ENCODE data around the gene NARF. TPM values are rescaled to one million over a fixed set of nuclear protein-coding genes. Genes with fewer than 3 reads are reported as not detected.
"Not testable (repeated sequence)": the region's sequence is repeated elsewhere in the genome, so short reads cannot be mapped to it uniquely, and the experiment has no call there.

NARF gene
- total RNA-seq, 2 donors from 2014 or later: 64.0 to 70.8 TPM

DNA sequence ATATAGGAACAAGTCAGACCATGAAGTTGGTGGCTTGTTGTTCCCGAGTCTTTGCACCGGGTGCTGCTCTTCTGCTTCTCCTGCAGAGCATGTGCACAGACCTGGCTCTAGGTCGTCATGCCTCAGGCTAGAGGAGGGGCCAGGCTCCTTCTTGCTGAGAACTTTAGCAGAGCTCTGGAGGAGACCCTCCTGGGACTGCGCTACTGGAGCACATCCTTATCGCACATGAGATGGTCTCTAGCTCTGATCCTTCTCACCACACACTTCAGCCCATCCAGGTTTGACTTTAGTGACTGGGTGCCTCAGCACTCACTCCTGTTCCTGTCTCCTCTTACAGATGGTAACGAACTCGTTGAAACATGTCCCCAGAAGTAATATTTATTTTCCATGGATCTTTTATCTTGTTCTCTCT is 75.9 kb downstream of the NARF start:
- Mint-ChIP-seq H3K4me1 (peaks cover 25% of the 10 kb centered on the region), H3K27me3 (ENCODE audit: insufficient read depth) (no peaks in the 10 kb centered on the region), H3K4me3 (no peak overlapping the region), H3K36me3 (ENCODE audit: low read depth) (peaks cover 5% of the 10 kb centered on the region), H3K9me3 (no peaks in the 10 kb centered on the region), H3K27ac (peak overlapping the region; percentile 83)
- 92 to 94% methylated on average over 5 to 7 of the region's 7 CpGs for WGBS, 2 experiments (ENCODE audit: insufficient coverage in 1 of 2, insufficient read length in 1 of 2)
- peak; percentile 70 for DNase-seq
- peaks cover 15% of the 10 kb centered on the region for H3K4me1 ChIP-seq (ENCODE audit: control insufficient read depth, insufficient read depth, low read length)
- no peaks in the 10 kb centered on the region for H3K9me3 ChIP-seq (ENCODE audit: control insufficient read depth, low read length)
- H3K36me3 ChIP-seq (ENCODE audit: control insufficient read depth, insufficient read depth, low read length): no peaks in the 10 kb centered on the region
- no peak overlapping the region for H3K27ac ChIP-seq (ENCODE audit: low read depth, low read length)
- no peak overlapping the region for H3K4me3 ChIP-seq (ENCODE audit: low read length)
- H3K9ac ChIP-seq (ENCODE audit: extremely low read depth, low read length, poor library complexity, severe bottlenecking): no peak overlapping the region
- TF ChIP-seq, protein P1, sequence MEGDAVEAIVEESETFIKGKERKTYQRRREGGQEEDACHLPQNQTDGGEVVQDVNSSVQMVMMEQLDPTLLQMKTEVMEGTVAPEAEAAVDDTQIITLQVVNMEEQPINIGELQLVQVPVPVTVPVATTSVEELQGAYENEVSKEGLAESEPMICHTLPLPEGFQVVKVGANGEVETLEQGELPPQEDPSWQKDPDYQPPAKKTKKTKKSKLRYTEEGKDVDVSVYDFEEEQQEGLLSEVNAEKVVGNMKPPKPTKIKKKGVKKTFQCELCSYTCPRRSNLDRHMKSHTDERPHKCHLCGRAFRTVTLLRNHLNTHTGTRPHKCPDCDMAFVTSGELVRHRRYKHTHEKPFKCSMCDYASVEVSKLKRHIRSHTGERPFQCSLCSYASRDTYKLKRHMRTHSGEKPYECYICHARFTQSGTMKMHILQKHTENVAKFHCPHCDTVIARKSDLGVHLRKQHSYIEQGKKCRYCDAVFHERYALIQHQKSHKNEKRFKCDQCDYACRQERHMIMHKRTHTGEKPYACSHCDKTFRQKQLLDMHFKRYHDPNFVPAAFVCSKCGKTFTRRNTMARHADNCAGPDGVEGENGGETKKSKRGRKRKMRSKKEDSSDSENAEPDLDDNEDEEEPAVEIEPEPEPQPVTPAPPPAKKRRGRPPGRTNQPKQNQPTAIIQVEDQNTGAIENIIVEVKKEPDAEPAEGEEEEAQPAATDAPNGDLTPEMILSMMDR (conservative IDR thresholded peaks at IDR 0.05): no peak
- no peaks in the 10 kb centered on the region for H3K27me3 ChIP-seq (ENCODE audit: control insufficient read depth, insufficient read depth, low read length, poor library complexity, severe bottlenecking)

DNA sequence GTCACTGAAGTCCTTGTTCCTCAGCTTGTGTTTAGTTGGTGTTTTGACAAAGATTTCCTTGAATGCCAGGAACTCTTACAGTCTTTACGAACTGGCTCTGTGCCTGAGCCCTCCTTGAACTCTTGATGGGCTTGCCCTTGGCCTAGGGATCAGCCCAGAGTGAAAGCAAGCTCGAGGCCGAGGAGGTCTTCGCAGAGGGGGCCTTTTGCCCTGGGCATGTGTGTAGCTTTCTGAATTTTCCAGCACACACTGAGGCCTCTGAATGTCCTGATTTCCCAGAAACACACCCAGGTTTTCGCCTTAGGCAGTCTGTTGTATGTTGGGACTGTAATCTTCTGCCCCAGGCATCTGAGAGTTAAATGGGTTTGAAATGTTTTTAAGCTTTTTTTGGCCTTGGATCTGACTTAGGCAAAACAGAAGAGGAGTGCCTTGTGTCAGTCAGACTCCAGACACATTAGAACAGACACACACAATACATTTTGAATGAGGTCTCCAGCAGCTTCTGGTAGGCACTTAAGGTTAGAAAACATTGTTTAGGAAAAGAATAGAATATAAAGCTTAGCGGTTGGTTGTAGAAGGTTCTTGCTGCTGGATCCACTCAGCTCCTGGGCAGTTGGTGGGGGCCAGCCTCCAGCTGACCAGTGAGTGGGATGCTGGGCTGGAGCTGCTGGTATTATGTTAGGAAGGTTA is 78.1 kb downstream of the NARF start:
- Histone ChIP-seq H3K27ac (ENCODE audit: low read depth, low read length) (peak overlapping the region; percentile 91), H3K9ac (ENCODE audit: extremely low read depth, low read length, poor library complexity, severe bottlenecking) (peak overlapping the region; percentile 3), H3K9me3 (ENCODE audit: control insufficient read depth, low read length) (no peaks in the 10 kb centered on the region), H3K4me3 (ENCODE audit: low read length) (peak overlapping the region; percentile 27), H3K4me1 (ENCODE audit: control insufficient read depth, insufficient read depth, low read length) (peaks cover 15% of the 10 kb centered on the region), H3K36me3 (ENCODE audit: control insufficient read depth, insufficient read depth, low read length) (peaks cover 8% of the 10 kb centered on the region), H3K27me3 (ENCODE audit: control insufficient read depth, insufficient read depth, low read length, poor library complexity, severe bottlenecking) (no peaks in the 10 kb centered on the region)
- WGBS, 2 experiments (ENCODE audit: insufficient coverage in 1 of 2, insufficient read length in 1 of 2): 83 to 87% methylated on average over 3 to 6 of the region's 6 CpGs
- Mint-ChIP-seq H3K27me3 (ENCODE audit: insufficient read depth) (no peaks in the 10 kb centered on the region), H3K4me1 (peaks cover 22% of the 10 kb centered on the region), H3K4me3 (no peak overlapping the region), H3K9me3 (no peaks in the 10 kb centered on the region), H3K27ac (peak overlapping the region; percentile 78), H3K36me3 (ENCODE audit: low read depth) (no peaks in the 10 kb centered on the region)
- TF ChIP-seq, protein P1 (conservative IDR thresholded peaks at IDR 0.05): no peak
- DNase-seq: peak; percentile 59

DNA sequence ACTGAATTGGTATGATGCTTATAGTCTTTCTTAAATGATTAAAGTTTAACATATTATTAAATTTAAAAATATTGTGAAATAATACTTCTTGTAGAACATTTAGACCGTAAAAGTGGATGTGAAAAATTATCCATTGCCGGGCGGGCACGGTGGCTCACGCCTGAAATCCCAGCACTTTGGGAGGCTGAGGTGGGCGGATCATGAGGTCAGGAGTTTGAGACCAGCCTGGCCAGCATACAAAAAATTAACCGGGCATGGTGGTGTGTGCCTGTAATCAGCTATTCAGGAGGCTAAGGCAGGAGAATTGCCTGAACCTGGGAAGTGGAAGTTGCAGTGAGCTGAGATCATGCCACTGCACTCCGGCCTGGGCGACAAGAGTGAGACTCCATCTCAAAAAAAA is 78.7 kb downstream of the NARF start:
- not testable (repeated sequence) for H3K9me3 ChIP-seq (ENCODE audit: control insufficient read depth, low read length); H3K4me3 Mint-ChIP-seq; H3K36me3 Mint-ChIP-seq (ENCODE audit: low read depth); DNase-seq; H3K27ac Mint-ChIP-seq; H3K27me3 ChIP-seq (ENCODE audit: control insufficient read depth, insufficient read depth, low read length, poor library complexity, severe bottlenecking); H3K4me3 ChIP-seq (ENCODE audit: low read length); H3K9ac ChIP-seq (ENCODE audit: extremely low read depth, low read length, poor library complexity, severe bottlenecking); H3K36me3 ChIP-seq (ENCODE audit: control insufficient read depth, insufficient read depth, low read length); H3K27me3 Mint-ChIP-seq (ENCODE audit: insufficient read depth); H3K9me3 Mint-ChIP-seq
- Histone ChIP-seq H3K4me1 (ENCODE audit: control insufficient read depth, insufficient read depth, low read length) (peaks cover 15% of the 10 kb centered on the region), H3K27ac (ENCODE audit: low read depth, low read length) (peak overlapping the region; percentile 91)
- WGBS, 2 experiments (ENCODE audit: insufficient coverage in 1 of 2, insufficient read length in 1 of 2): 93 to 95% methylated on average over 9 of the region's 9 CpGs
- peaks cover 22% of the 10 kb centered on the region for H3K4me1 Mint-ChIP-seq

DNA sequence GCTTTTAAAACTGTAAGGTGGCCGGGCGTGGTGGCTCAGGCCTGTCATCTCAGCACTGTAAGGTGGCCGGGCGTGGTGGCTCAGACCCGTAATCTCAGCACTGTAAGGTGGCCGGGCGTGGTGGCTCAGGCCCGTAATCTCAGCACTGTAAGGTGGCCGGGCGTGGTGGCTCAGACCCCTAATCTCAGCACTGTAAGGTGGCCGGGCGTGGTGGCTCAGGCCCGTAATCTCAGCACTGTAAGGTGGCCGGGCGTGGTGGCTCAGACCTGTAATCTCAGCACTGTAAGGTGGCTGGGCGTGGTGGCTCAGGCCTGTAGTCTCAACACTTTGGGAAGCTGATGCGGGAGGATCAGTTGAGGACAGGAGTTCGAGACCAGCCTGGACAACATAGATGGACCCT is 80.5 kb downstream of the NARF start:
- H3K9me3 ChIP-seq (ENCODE audit: control insufficient read depth, low read length); H3K4me3 ChIP-seq (ENCODE audit: low read length); DNase-seq; H3K27me3 ChIP-seq (ENCODE audit: control insufficient read depth, insufficient read depth, low read length, poor library complexity, severe bottlenecking); H3K27me3 Mint-ChIP-seq (ENCODE audit: insufficient read depth); H3K9me3 Mint-ChIP-seq; H3K27ac Mint-ChIP-seq; H3K36me3 ChIP-seq (ENCODE audit: control insufficient read depth, insufficient read depth, low read length); H3K4me3 Mint-ChIP-seq; H3K27ac ChIP-seq (ENCODE audit: low read depth, low read length); H3K36me3 Mint-ChIP-seq (ENCODE audit: low read depth); H3K9ac ChIP-seq (ENCODE audit: extremely low read depth, low read length, poor library complexity, severe bottlenecking): not testable (repeated sequence)
- peaks cover 27% of the 10 kb centered on the region for H3K4me1 Mint-ChIP-seq
- H3K4me1 ChIP-seq (ENCODE audit: control insufficient read depth, insufficient read depth, low read length): peaks cover 15% of the 10 kb centered on the region
- WGBS, 2 experiments (ENCODE audit: insufficient coverage in 1 of 2, insufficient read length in 1 of 2): 96 to 97% methylated on average over 18 of the region's 18 CpGs

Other genes starting within 250 kb of the NARF start
- 10 to 100 TPM; 61.8 to 82.8 TPM for gene CCDC57, start 245.9 kb upstream of the NARF start, total RNA-seq
- gene SLC16A3, start 229.7 kb upstream of the NARF start, total RNA-seq: 10 to 100 TPM; 31.8 to 39.7 TPM
- 100 to 1,000 TPM; 104 to 143 TPM for gene CSNK1D, start 185.0 kb upstream of the NARF start, total RNA-seq
- under 1 TPM; 0.55 to 0.80 TPM for gene CD7, start 141.1 kb upstream of the NARF start, total RNA-seq
- gene SECTM1, start 125.0 kb upstream of the NARF start, total RNA-seq: not detected
- gene TEX19, start 99.5 kb upstream of the NARF start, total RNA-seq: under 1 TPM; 0.46 to 0.48 TPM
- gene UTS2R, start 87.0 kb upstream of the NARF start, total RNA-seq: under 1 TPM in 1 of 2 donors, not detected in 1; 0.40 TPM
- gene HEXD, start 40.4 kb upstream of the NARF start, total RNA-seq: 10 to 100 TPM; 31.5 to 37.6 TPM
- gene OGFOD3, start 40.2 kb upstream of the NARF start, total RNA-seq: 10 to 100 TPM; 24.0 to 30.1 TPM
- 10 to 100 TPM; 71.2 to 88.5 TPM for gene CYBC1, start 8.0 kb upstream of the NARF start, total RNA-seq
- 10 to 100 TPM; 67.2 to 68.1 TPM for gene FOXK2, start 61.0 kb downstream of the NARF start, total RNA-seq
- 10 to 100 TPM; 75.3 to 79.1 TPM for gene WDR45B, start 189.7 kb downstream of the NARF start, total RNA-seq
- gene RAB40B, start 240.0 kb downstream of the NARF start, total RNA-seq: 1 to 10 TPM; 1.2 to 4.6 TPM